Ishikawa (cell line): ENCODE results near the gene KIZ.

ENCODE experiments used
- CEBPB ChIP-seq: IDR thresholded peaks from 2 replicates; pipeline ENCODE4 v1.6.1; 2012
- CREB1 ChIP-seq: IDR thresholded peaks from 2 replicates; pipeline ENCODE4 v1.6.1; 2012; ENCODE audit warnings: low read depth
- EGR1 ChIP-seq: IDR thresholded peaks from 2 replicates; pipeline ENCODE4 v1.6.1; 2012
- EP300 ChIP-seq: IDR thresholded peaks from 2 replicates; pipeline ENCODE4 v1.6.1; 2012; ENCODE audit warnings: borderline replicate concordance
- FOXM1 ChIP-seq: IDR thresholded peaks from 2 replicates; pipeline ENCODE4 v1.6.1; 2012; ENCODE audit warnings: low read depth, borderline replicate concordance
- MAX ChIP-seq: IDR thresholded peaks from 2 replicates; pipeline ENCODE4 v1.6.1; 2012
- RAD21 ChIP-seq: IDR thresholded peaks from 2 replicates; pipeline ENCODE4 v1.6.1; 2012; ENCODE audit warnings: low read depth
- REST ChIP-seq: IDR thresholded peaks from 2 replicates; pipeline ENCODE4 v1.6.1; 2012; ENCODE audit warnings: low read depth, mild to moderate bottlenecking
- TAF1 ChIP-seq: IDR thresholded peaks from 2 replicates; pipeline ENCODE4 v1.6.1; 2012; ENCODE audit warnings: low read depth, mild to moderate bottlenecking
- TCF12 ChIP-seq: IDR thresholded peaks from 2 replicates; pipeline ENCODE4 v1.6.1; 2012; ENCODE audit warnings: low read depth
- TEAD4 ChIP-seq: IDR thresholded peaks from 2 replicates; pipeline ENCODE4 v1.6.1; 2012
- USF1 ChIP-seq: IDR thresholded peaks from 2 replicates; pipeline ENCODE4 v1.6.1; 2012
- YY1 ChIP-seq: IDR thresholded peaks from 2 replicates; pipeline ENCODE4 v1.6.1; 2012; ENCODE audit warnings: low read depth
- ZBTB7A ChIP-seq: IDR thresholded peaks from 2 replicates; pipeline ENCODE4 v1.6.1; 2012; ENCODE audit warnings: low read depth

- TF ChIP-seq REST (no peak), CEBPB (no peak), EP300 (no peak), YY1 (no peak), TAF1 (no peak), MAX (no peak), RAD21 (no peak), TCF12 (no peak), CREB1 (no peak), TEAD4 (no peak), ZBTB7A (no peak), EGR1 (no peak), FOXM1 (no peak), USF1 (no peak)
These were observed 60.0 kb downstream of the KIZ start for GRCh38 chr20:21185849-21186248.
